Central memory CD8-positive, alpha-beta T cell (primary cell): ENCODE measurements around the gene ADH1A.

Experiments used
- ATAC-seq: fragments of 150-1000 bp; cut with Tn5 transposase; replicated peaks from 2 replicates; pipeline ENCODE4 v1.10.0; 2022; ENCODE audit warnings: mild to moderate bottlenecking, moderate FRiP score, moderate number of reproducible peaks; ENCODE audit not compliant: poor library complexity, severe bottlenecking; ENCODE audit errors: extremely low read depth
- DNase-seq, 2 donors: peaks; one replicate each; pipeline ENCODE4 v3.0.0; 2021; ENCODE audit warnings: low spot score in 2 of 2
- H3K27ac Mint-ChIP-seq: one replicate; pipeline ENCODE4 v1.8.0; 2022; ENCODE audit warnings: low read depth, mild to moderate bottlenecking, moderate library complexity, mixed read lengths
- H3K27me3 Mint-ChIP-seq: one replicate; pipeline ENCODE4 v1.8.0; 2022; ENCODE audit warnings: mixed read lengths
- H3K36me3 Mint-ChIP-seq: one replicate; pipeline ENCODE4 v1.8.0; 2022; ENCODE audit warnings: mild to moderate bottlenecking, moderate library complexity, mixed read lengths; ENCODE audit not compliant: insufficient read depth
- H3K4me1 Mint-ChIP-seq: one replicate; pipeline ENCODE4 v1.8.0; 2022; ENCODE audit warnings: mixed read lengths
- H3K4me3 Mint-ChIP-seq: one replicate; pipeline ENCODE4 v1.8.0; 2022; ENCODE audit warnings: mild to moderate bottlenecking, moderate library complexity, mixed read lengths
- H3K9me3 Mint-ChIP-seq: one replicate; pipeline ENCODE4 v1.8.0; 2022; ENCODE audit warnings: mixed read lengths

ADH1A gene

DNA sequence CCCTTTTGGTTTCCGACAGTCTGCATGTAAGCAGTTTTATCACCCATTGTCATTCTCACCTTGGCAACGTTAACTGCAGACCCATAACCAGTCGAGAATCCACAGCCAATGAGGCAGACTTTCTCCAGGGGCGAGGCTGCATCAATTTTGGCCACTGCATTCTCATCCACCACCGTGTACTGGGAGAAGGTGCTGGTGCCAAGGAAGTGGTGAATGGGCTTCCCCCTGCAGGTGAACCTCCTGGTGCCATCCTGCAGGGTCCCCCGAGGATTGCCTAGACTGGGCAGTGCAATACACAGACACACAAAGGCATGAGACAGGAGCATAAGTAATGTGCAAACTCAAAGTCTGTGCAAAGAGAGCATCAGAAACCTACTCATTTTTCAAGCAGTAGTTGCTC, 25.1 kb upstream of the ADH1A start:
- DNase-seq (no peak), ATAC-seq (no peak)
- Mint-ChIP-seq H3K9me3 (no peaks in the 10 kb centered on the region), H3K4me3 (no peak overlapping the region), H3K36me3 (no peaks in the 10 kb centered on the region), H3K4me1 (no peaks in the 10 kb centered on the region), H3K27me3 (no peaks in the 10 kb centered on the region), H3K27ac (no peak overlapping the region)

DNA sequence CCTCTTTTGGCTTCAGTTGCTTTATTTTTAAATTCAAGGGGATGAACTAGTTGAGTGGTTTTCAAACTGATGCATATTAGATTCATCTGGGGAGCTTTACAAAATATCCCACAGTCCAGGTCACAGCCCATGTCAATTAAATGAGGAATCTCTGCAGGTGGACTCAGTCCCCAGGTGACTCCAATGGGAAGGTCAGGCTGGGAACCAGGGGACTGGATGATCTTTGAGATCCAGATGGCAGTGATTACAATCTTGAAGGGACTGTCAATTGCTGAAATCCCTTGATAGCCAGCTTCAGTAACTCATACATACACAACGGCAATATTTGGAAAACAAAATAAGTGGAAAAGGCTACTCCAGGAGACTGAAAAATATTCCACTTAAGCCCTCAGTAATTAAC, 23.4 kb upstream of the ADH1A start:
- Mint-ChIP-seq H3K4me1 (no peaks in the 10 kb centered on the region), H3K4me3 (no peak overlapping the region), H3K27me3 (no peaks in the 10 kb centered on the region), H3K27ac (no peak overlapping the region), H3K36me3 (no peaks in the 10 kb centered on the region), H3K9me3 (no peaks in the 10 kb centered on the region)
- ATAC-seq (no peak), DNase-seq (no peak)

DNA sequence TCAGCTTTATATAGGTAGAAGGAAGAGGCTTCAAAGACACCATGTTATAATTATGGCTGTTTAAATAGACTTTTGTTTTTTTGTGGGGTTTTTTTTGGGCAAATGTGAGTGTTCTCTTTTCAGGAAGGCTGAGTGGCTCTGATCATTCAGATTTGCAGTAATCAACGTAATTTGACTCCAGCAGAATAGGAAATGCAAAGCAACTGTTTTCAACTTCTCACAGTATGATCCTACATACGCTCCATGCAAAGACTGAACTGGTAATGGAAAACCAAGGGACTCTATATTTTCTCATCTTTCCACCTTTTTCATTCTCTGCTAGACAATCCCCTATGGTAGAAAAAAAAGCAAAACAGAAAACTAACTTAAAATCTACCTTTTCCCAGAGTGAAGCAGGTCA, 19.6 kb upstream of the ADH1A start:
- ATAC-seq = no peak
- Mint-ChIP-seq H3K4me3 (no peak overlapping the region), H3K36me3 (no peaks in the 10 kb centered on the region), H3K4me1 (no peaks in the 10 kb centered on the region), H3K9me3 (no peaks in the 10 kb centered on the region), H3K27me3 (no peaks in the 10 kb centered on the region), H3K27ac (no peak overlapping the region)
- no peak for DNase-seq

DNA sequence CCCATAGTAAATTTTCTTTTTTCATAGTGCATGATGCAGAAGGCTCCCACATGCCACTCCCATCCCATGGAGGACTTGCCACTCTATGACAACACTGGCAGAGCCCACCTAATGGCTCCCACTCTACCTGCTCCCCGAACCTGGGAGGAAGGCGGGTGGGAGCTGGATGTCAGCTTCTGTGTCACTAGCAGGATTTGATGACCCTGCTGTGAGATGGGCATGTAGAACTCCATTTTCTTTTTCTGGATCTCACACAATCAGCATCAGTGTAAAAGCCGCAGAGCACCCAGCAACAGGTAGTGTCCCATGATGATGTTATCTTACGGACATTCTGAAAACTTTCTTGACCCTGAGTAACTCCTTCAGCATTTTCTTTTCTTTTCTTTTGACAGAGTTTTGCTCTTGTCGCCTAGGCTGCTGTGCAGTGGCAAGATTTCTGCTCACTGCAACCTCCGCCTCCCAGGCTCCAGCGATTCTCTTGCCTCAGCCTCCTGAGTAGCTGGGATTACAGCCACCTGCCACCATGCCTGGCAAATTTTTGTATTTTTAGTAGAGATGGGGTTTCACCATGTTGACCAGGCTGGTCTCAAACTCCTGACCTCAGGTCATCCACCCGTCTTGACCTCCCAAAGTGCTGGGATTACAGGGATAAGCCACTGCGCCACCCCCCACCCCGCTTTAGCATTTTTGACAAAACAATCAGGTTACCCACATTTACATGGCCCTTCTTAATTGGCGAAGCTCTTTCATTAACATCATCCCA, 15.0 kb upstream of the ADH1A start:
- DNase-seq = no peak
- Mint-ChIP-seq H3K4me1 (no peaks in the 10 kb centered on the region), H3K36me3 (no peaks in the 10 kb centered on the region), H3K27me3 (no peaks in the 10 kb centered on the region), H3K27ac (no peak overlapping the region), H3K4me3 (no peak overlapping the region), H3K9me3 (peaks cover 5% of the 10 kb centered on the region)
- no peak for ATAC-seq

DNA sequence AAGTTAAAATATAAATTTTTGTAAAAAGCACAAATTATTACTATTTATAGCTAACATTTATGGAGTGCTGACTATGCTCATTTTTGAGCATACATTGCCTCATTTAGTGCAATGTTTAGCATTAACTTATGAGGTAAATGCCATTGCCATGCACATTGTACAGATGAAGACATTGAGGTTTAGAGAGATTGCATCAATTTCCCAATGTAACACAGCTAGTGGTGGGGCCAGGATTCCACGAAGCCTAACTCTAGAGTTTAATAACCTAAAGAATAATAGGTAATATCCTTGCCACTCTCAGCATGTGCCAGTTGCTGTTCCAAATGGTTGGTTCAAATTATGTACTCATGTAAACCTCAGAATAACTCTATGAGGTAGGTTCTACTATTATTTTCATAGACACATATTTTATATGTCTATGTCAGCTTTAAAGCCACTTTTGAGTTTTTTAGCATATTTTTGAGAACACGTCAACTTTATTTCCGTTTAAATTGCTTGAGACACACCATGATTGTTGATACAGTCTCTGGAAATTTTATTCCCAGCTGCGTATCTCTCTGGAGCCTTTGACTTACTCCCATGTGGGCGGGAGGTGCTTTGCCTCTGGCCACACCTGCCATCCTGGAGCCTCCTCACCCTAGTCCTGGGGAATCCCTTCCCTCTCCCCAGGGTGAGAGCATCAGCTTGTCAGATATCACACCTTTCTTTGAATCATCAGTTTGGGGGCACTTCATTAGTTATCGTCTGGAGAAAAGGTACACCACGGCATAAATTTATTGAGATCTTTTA, 10.8 kb upstream of the ADH1A start:
- H3K36me3 Mint-ChIP-seq = peaks cover 2% of the 10 kb centered on the region
- DNase-seq (no peak), ATAC-seq (no peak)
- H3K4me1 Mint-ChIP-seq = no peaks in the 10 kb centered on the region
- H3K27me3 Mint-ChIP-seq = no peaks in the 10 kb centered on the region
- H3K9me3 Mint-ChIP-seq = peaks cover 5% of the 10 kb centered on the region
- no peak overlapping the region for H3K27ac Mint-ChIP-seq
- no peak overlapping the region for H3K4me3 Mint-ChIP-seq

DNA sequence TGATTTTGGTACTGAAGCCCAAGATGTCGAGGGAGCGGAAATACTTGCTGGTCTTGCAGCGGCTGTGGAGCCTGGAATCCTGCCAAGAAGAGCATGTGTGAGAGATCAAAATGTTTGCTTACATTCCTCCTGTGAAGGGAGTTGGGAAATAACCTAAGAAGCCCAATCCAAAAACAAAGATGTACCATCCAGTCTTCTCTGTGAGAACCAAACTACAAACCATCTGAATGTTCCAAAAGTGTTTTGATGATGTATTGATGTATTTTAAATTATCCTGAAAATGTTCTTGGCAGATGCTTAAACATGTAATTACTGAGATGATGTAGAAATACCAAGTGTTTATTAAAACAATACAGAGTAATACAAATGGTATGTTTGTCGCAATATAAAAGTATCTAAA, 10.1 kb upstream of the ADH1A start:
- no peak for DNase-seq
- Mint-ChIP-seq H3K4me3 (no peak overlapping the region), H3K9me3 (peaks cover 5% of the 10 kb centered on the region), H3K4me1 (no peaks in the 10 kb centered on the region), H3K27ac (no peak overlapping the region), H3K27me3 (no peaks in the 10 kb centered on the region), H3K36me3 (peaks cover 2% of the 10 kb centered on the region)
- no peak for ATAC-seq

DNA sequence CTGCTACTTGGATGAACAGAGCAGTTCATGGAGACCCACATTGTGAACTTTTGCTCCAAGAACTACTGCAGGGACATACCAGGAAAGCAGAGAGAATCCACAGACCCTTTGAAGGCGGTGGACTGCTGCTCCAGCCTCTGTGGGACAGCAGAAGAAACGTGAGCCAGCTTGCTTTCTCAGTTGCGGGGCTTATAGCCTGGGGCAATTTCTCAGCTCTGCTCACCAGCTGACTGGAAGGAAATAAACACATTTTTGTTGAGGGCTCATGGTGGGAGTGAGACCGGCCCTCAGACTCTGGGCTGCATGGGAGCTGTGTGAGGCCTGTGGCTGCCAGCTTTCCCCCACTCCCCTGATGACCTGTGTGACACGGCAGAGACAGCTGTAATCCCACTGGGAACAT, 2.6 kb upstream of the ADH1A start:
- ATAC-seq = no peak
- Mint-ChIP-seq H3K4me3 (no peak overlapping the region), H3K4me1 (no peaks in the 10 kb centered on the region), H3K27me3 (peaks cover 23% of the 10 kb centered on the region), H3K27ac (no peak overlapping the region), H3K36me3 (peaks cover 2% of the 10 kb centered on the region), H3K9me3 (peaks cover 16% of the 10 kb centered on the region)
- DNase-seq = no peak

DNA sequence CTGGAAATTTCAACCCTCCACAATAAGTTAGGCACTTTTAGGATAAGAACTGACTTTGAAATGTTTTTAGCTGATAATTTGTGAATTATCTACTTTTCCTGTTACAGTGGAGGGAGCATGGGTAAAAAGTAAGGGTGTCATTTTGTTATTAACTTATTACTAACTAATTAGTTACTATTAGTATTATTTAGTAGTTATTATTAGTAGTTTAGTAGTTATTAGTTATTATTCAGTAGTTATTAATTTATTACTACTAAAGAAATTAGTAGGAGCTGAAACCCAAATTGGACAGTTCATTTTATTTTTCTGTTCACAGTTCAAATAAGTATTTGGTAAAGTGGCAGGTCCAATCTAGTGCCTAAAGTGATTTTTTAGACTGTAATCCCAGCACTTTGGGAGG, 5.4 kb downstream of the ADH1A start:
- Mint-ChIP-seq H3K27me3 (peaks cover under 1% of the 10 kb centered on the region), H3K36me3 (peaks cover 3% of the 10 kb centered on the region), H3K4me1 (no peaks in the 10 kb centered on the region), H3K27ac (no peak overlapping the region), H3K4me3 (no peak overlapping the region), H3K9me3 (no peaks in the 10 kb centered on the region)
- DNase-seq (no peak), ATAC-seq (no peak)

DNA sequence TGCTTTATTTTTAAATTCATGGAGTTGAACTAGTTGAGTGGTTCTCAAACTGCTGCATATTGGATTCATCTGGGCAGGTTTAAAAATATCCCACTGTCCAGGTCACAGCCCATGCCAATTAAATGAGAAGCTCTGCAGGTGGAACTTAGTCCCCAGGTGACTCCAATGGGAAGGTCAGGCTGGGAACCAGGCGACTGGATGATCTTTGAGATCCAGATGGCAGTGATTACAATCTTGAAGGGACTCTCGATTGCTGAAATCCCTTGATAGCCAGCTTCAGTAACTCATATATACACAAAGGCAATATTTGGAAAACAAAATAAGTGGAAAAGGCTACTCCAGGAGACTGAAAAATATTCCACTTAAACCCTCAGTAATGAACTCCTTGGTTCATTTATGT, 8.1 kb downstream of the ADH1A start:
- H3K4me1 Mint-ChIP-seq = no peaks in the 10 kb centered on the region
- ATAC-seq (no peak), DNase-seq (no peak)
- peaks cover 9% of the 10 kb centered on the region for H3K27me3 Mint-ChIP-seq
- no peaks in the 10 kb centered on the region for H3K9me3 Mint-ChIP-seq
- H3K27ac Mint-ChIP-seq = no peak overlapping the region
- H3K4me3 Mint-ChIP-seq = no peak overlapping the region
- peaks cover 1% of the 10 kb centered on the region for H3K36me3 Mint-ChIP-seq

DNA sequence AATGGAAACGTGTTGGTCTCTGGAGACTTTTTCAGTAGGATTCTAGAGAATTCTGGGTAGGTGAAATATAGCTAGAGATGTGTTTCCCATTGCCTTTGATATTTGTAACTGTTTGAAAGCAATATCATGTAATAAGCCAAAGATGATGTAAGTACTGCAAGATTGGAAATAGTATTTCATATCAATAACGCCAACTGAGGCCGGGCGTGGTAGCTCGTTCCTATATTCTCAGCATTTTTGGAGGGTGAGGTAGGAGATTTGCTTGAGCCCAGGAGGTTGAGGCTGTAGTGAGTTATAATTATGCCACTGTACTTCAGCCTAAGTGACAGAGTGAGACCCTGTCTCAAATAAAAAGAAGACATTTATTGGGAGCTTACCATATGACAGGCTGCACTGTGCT, 9.5 kb downstream of the ADH1A start:
- H3K36me3 Mint-ChIP-seq = peaks cover 1% of the 10 kb centered on the region
- H3K9me3 Mint-ChIP-seq = no peaks in the 10 kb centered on the region
- DNase-seq = no peak
- ATAC-seq = no peak
- peaks cover 9% of the 10 kb centered on the region for H3K27me3 Mint-ChIP-seq
- no peak overlapping the region for H3K4me3 Mint-ChIP-seq
- no peaks in the 10 kb centered on the region for H3K4me1 Mint-ChIP-seq
- no peak overlapping the region for H3K27ac Mint-ChIP-seq

DNA sequence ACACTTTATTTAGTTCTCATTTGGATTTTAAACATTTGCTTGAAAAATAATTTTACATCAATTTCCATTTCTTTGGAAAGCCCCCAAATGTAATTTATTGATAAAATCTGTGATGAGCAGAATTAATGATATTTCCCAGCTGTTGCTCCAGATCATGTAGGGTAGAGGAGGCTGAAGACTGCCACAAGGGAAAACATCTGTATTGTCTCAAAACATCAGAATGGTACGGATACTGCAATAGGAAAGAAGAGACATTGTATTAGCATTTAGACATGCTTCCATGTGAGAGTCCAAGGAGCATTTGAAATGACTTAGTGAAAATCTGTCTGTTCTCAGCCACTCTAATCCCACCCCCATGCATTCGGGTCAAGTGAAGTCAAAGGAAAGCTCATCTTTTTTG, 14.4 kb downstream of the ADH1A start:
- DNase-seq = no peak
- Mint-ChIP-seq H3K27me3 (peaks cover 9% of the 10 kb centered on the region), H3K36me3 (no peaks in the 10 kb centered on the region), H3K4me3 (no peak overlapping the region), H3K9me3 (peaks cover 12% of the 10 kb centered on the region), H3K4me1 (no peaks in the 10 kb centered on the region), H3K27ac (no peak overlapping the region)
- no peak for ATAC-seq

DNA sequence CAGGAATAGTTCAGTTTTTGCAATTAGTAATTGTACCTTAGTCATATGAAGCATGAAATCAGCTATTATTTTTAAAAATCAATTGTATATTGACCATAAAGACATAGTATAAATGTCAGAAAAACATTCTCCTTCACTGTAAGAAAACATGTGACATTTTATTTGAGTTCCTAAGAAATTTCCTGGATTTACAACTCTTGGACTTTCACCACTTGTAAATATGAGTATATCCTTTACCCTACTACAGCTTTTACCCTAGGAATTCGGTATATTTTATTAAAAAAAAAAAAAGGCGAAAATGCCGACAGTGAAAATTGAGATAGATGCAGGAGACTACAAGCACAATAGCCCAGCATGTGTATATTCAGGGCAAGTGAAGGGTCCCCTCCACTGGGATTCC, 14.9 kb downstream of the ADH1A start:
- no peak overlapping the region for H3K4me3 Mint-ChIP-seq
- no peak overlapping the region for H3K27ac Mint-ChIP-seq
- peaks cover 9% of the 10 kb centered on the region for H3K27me3 Mint-ChIP-seq
- no peaks in the 10 kb centered on the region for H3K36me3 Mint-ChIP-seq
- peaks cover 12% of the 10 kb centered on the region for H3K9me3 Mint-ChIP-seq
- ATAC-seq (no peak), DNase-seq (no peak)
- no peaks in the 10 kb centered on the region for H3K4me1 Mint-ChIP-seq

DNA sequence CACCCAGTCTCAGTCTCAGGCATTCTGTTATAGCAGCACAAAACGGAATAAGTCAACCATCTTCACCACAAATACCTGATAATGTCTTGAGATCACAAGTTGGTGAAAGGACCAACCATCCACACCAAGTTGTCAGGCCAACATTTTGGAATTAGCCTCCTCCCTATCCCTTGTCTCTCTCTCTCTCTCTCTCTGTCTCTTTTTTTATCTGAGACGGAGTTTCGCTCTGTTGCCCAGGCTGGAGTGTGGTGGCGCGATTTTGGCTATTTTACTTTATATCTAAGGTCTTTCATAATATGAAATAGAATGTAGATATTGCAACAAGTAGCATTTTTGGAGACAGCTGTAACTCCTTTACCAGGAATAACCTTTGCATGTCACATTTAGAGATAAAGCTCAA, 15.7 kb downstream of the ADH1A start:
- H3K4me3 Mint-ChIP-seq = no peak overlapping the region
- H3K9me3 Mint-ChIP-seq = peaks cover 12% of the 10 kb centered on the region
- no peak for ATAC-seq
- H3K4me1 Mint-ChIP-seq = no peaks in the 10 kb centered on the region
- peaks cover 6% of the 10 kb centered on the region for H3K27me3 Mint-ChIP-seq
- H3K27ac Mint-ChIP-seq = no peak overlapping the region
- DNase-seq = no peak
- H3K36me3 Mint-ChIP-seq = no peaks in the 10 kb centered on the region
